SU-DHL-6 (cell line): ENCODE results near the gene HSPA12B.

Source experiments
- H2AFZ ChIP-seq: fragments of 200-600 bp; sonication (generic); 2 replicates; pipeline ENCODE4 v1.6.1; 2014; ENCODE audit warnings: low read depth, mild to moderate bottlenecking, moderate library complexity, mixed read lengths, antibody characterized with exemption, low read length; ENCODE audit not compliant: severe bottlenecking
- H3F3A ChIP-seq: fragments of 200-600 bp; shearing (Covaris generic); 2 replicates; pipeline ENCODE4 v1.6.0; 2016; ENCODE audit warnings: antibody characterized with exemption, mild to moderate bottlenecking; ENCODE audit not compliant: insufficient read depth
- H3K27ac ChIP-seq: fragments of 200-600 bp; sonication (generic); 2 replicates; pipeline ENCODE4 v1.5.1; 2016; ENCODE audit warnings: low read depth, mild to moderate bottlenecking, low read length, moderate library complexity, mixed read lengths
- H3K27me3 ChIP-seq: fragments of 200-600 bp; sonication (generic), shearing (Covaris generic); 2 replicates; pipeline ENCODE4 v1.6.0; 2014; ENCODE audit warnings: mild to moderate bottlenecking, low read length
- H3K36me3 ChIP-seq: fragments of 200-600 bp; sonication (generic); 2 replicates; pipeline ENCODE4 v1.6.1; 2014; ENCODE audit warnings: mild to moderate bottlenecking, low read length, mixed read lengths
- H3K4me2 ChIP-seq: fragments of 300-600, 200-600 bp; shearing (Covaris generic), sonication (generic); 2 replicates; pipeline ENCODE4 v1.6.0; 2014; ENCODE audit warnings: low read length, low read depth, mild to moderate bottlenecking; ENCODE audit not compliant: poor library complexity, severe bottlenecking
- H3K4me3 ChIP-seq: fragments of 200-600 bp; sonication (generic); 2 replicates; pipeline ENCODE4 v1.5.1; 2014; ENCODE audit warnings: antibody characterized with exemption, low read length, mild to moderate bottlenecking, mixed read lengths; ENCODE audit not compliant: insufficient read depth, poor library complexity, severe bottlenecking
- H3K79me2 ChIP-seq: fragments of 200-600 bp; sonication (generic); 2 replicates; pipeline ENCODE4 v1.6.1; 2014; ENCODE audit warnings: mild to moderate bottlenecking, low read length, moderate library complexity; ENCODE audit not compliant: insufficient read depth
- H3K9ac ChIP-seq: fragments of 200-600 bp; sonication (generic); 2 replicates; pipeline ENCODE4 v1.7.0; 2014; ENCODE audit warnings: mild to moderate bottlenecking, low read length
- H3K9me2 ChIP-seq: fragments of 200-600 bp; sonication (generic); replicated peaks from 2 replicates; pipeline ENCODE4 v1.6.1; 2014; ENCODE audit warnings: low read length; ENCODE audit not compliant: insufficient read depth
- H3K9me3 ChIP-seq: fragments of 200-600 bp; sonication (generic); 2 replicates; pipeline ENCODE4 v1.6.1; 2014; ENCODE audit warnings: low read length, mixed read lengths; ENCODE audit not compliant: insufficient read depth
- H4K20me1 ChIP-seq: fragments of 200-600 bp; sonication (generic); 2 replicates; pipeline ENCODE4 v1.6.1; 2014; ENCODE audit warnings: low read depth, mild to moderate bottlenecking, antibody characterized with exemption, low read length, moderate library complexity, mixed read lengths
- CTCF ChIP-seq: fragments of 200-600 bp; sonication (generic); IDR thresholded peaks from one replicate; pipeline ENCODE4 v1.5.1; 2017; ENCODE audit warnings: antibody characterized with exemption, mild to moderate bottlenecking, low read length, moderate library complexity; ENCODE audit not compliant: insufficient read depth, poor library complexity, severe bottlenecking
- EZH2phosphoT487 ChIP-seq: fragments of 200-600 bp; sonication (generic), shearing (Covaris generic); conservative IDR thresholded peaks from 2 replicates; pipeline ENCODE4 v1.6.1; 2018; ENCODE audit warnings: mild to moderate bottlenecking, antibody characterized with exemption, low read length, moderate library complexity, mixed read lengths

The HSPA12B gene

GRCh38 chr20:3719046-3719445 lies 13.4 kb upstream of the HSPA12B start:
- no peak overlapping the region for H2AFZ ChIP-seq
- no peaks in the 10 kb centered on the region for H3F3A ChIP-seq
- H4K20me1 ChIP-seq: no peaks in the 10 kb centered on the region
- no peaks in the 10 kb centered on the region for H3K9me3 ChIP-seq
- no peak overlapping the region for H3K4me2 ChIP-seq
- no peak overlapping the region for H3K27ac ChIP-seq
- no peak overlapping the region for H3K9ac ChIP-seq
- no peaks in the 10 kb centered on the region for H3K9me2 ChIP-seq
- H3K36me3 ChIP-seq: no peaks in the 10 kb centered on the region
- no peaks in the 10 kb centered on the region for H3K79me2 ChIP-seq
- TF ChIP-seq EZH2phosphoT487 (no peak), CTCF (no peak)
- H3K27me3 ChIP-seq: no peaks in the 10 kb centered on the region
- H3K4me3 ChIP-seq: no peak overlapping the region

DNA sequence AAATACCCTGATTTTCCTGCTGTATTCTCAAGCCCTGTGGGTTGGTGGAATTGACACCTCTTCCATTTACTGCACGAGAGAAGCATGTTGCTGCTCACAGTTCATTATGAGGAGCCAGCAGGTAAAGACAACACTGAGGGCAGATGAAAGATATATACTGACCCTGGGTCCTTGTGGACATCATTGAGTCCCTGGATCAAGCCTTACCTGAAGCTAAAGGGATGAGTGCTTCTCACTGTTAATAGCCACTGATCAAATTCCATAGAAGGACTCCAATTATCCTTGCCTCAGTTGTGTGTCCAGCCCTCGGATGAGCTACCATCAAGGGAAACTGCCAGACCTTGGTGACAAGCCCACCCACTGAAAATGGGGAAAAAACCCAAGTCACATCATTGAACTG lies 12.4 kb upstream of the HSPA12B start:
- TF ChIP-seq EZH2phosphoT487 (no peak), CTCF (no peak)
- H3K79me2 ChIP-seq: no peaks in the 10 kb centered on the region
- H3K27me3 ChIP-seq: no peaks in the 10 kb centered on the region
- H3K9ac ChIP-seq: no peak overlapping the region
- no peak overlapping the region for H3K27ac ChIP-seq
- no peaks in the 10 kb centered on the region for H3K9me2 ChIP-seq
- H3K36me3 ChIP-seq: no peaks in the 10 kb centered on the region
- H3F3A ChIP-seq: no peaks in the 10 kb centered on the region
- no peak overlapping the region for H3K4me3 ChIP-seq
- no peak overlapping the region for H3K4me2 ChIP-seq
- no peak overlapping the region for H2AFZ ChIP-seq
- H3K9me3 ChIP-seq: no peaks in the 10 kb centered on the region
- H4K20me1 ChIP-seq: no peaks in the 10 kb centered on the region

GRCh38 chr20:3720626-3721025 lies 11.9 kb upstream of the HSPA12B start:
- Histone ChIP-seq H2AFZ (no peak overlapping the region), H3K9ac (no peak overlapping the region), H3K27me3 (no peaks in the 10 kb centered on the region), H4K20me1 (no peaks in the 10 kb centered on the region), H3K4me2 (no peak overlapping the region), H3K4me3 (no peak overlapping the region), H3F3A (no peaks in the 10 kb centered on the region), H3K36me3 (no peaks in the 10 kb centered on the region), H3K9me2 (no peaks in the 10 kb centered on the region), H3K27ac (no peak overlapping the region), H3K9me3 (no peaks in the 10 kb centered on the region), H3K79me2 (no peaks in the 10 kb centered on the region)
- TF ChIP-seq CTCF: no peak
- no peak for TF ChIP-seq EZH2phosphoT487

DNA sequence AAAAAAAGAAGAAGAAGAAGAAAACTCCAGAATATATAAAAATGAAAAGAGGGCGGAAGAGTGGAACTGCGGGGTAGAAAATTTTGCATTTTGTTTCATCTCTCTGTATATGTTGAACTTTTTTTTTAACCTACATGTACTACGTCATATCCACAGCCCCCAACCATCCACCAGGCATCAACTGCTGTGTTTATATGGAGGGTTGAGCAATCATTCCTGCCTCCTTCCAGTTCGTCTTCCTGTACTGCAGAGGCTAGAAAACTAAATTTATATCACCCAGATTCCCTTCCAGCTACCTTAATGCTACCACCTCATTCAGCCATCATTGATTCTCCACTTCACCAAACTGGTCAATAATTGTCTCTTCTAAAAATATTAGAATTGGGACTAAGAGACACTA lies 10.6 kb upstream of the HSPA12B start:
- Histone ChIP-seq H3K4me3 (no peak overlapping the region), H3K4me2 (no peak overlapping the region), H3K27me3 (no peaks in the 10 kb centered on the region), H4K20me1 (no peaks in the 10 kb centered on the region), H3K36me3 (no peaks in the 10 kb centered on the region), H3K79me2 (no peaks in the 10 kb centered on the region), H3K9ac (no peak overlapping the region), H3K9me3 (no peaks in the 10 kb centered on the region), H3F3A (no peaks in the 10 kb centered on the region), H3K27ac (no peak overlapping the region), H2AFZ (no peak overlapping the region), H3K9me2 (no peaks in the 10 kb centered on the region)
- no peak for TF ChIP-seq CTCF
- TF ChIP-seq EZH2phosphoT487: no peak
